ENCODE data around the gene SLC9A6.

The SLC9A6 gene

GRCh38 chrX:136057567-136057966 lies 72.3 kb downstream of the SLC9A6 start:
- no peak overlapping the region for H3K4me3 ChIP-seq (ENCODE audit: low read length)
- TF ChIP-seq CTCF (IDR thresholded peaks at IDR 0.05; ENCODE audit: insufficient read depth, low read depth, low read length, missing control alignments), result no peak
- no peak for DNase-seq (ENCODE audit: low read depth)

GRCh38 chrX:136059350-136059749 lies 74.1 kb downstream of the SLC9A6 start:
- no peak for DNase-seq (ENCODE audit: low read depth)
- no peak for TF ChIP-seq CTCF (IDR thresholded peaks at IDR 0.05; ENCODE audit: insufficient read depth, low read depth, low read length, missing control alignments)
- H3K4me3 ChIP-seq (ENCODE audit: low read length), result no peak overlapping the region

- H3K4me3 ChIP-seq (ENCODE audit: low read length), result no peak overlapping the region
- TF ChIP-seq CTCF (IDR thresholded peaks at IDR 0.05; ENCODE audit: insufficient read depth, low read depth, low read length, missing control alignments), result no peak
- no peak for DNase-seq (ENCODE audit: low read depth)
These were observed 76.1 kb downstream of the SLC9A6 start for GRCh38 chrX:136061286-136061685.

- TF ChIP-seq CTCF (IDR thresholded peaks at IDR 0.05; ENCODE audit: insufficient read depth, low read depth, low read length, missing control alignments), result no peak
- no peak for DNase-seq (ENCODE audit: low read depth)
- H3K4me3 ChIP-seq (ENCODE audit: low read length), result no peak overlapping the region
These were observed 76.5 kb downstream of the SLC9A6 start for GRCh38 chrX:136061696-136062095.

GRCh38 chrX:136063340-136064079 lies 78.3 kb downstream of the SLC9A6 start:
- peak; percentile 75 for DNase-seq (ENCODE audit: low read depth)
- H3K4me3 ChIP-seq (ENCODE audit: low read length), result no peak overlapping the region
- no peak for TF ChIP-seq CTCF (IDR thresholded peaks at IDR 0.05; ENCODE audit: insufficient read depth, low read depth, low read length, missing control alignments)

GRCh38 chrX:136064661-136065043 lies 79.4 kb downstream of the SLC9A6 start:
- no peak for TF ChIP-seq CTCF (IDR thresholded peaks at IDR 0.05; ENCODE audit: insufficient read depth, low read depth, low read length, missing control alignments)
- no peak overlapping the region for H3K4me3 ChIP-seq (ENCODE audit: low read length)
- peak; percentile 18 for DNase-seq (ENCODE audit: low read depth)
